NCI-H1092 treated with DMSO at 0.1 percent for 48 hours (cell line): ENCODE data around the gene WIZ.
A peak's percentile ranks its signal among the peaks of the same experiment; 100 is the strongest.
"Not testable (repeated sequence)": the region's sequence is repeated elsewhere in the genome, so short reads cannot be mapped to it uniquely, and the experiment has no call there.

Source experiments
- DNase-seq: peaks from one replicate; lab custom pipeline; 2025; lab: John Stamatoyannopoulos, UW

Gene WIZ

DNA sequence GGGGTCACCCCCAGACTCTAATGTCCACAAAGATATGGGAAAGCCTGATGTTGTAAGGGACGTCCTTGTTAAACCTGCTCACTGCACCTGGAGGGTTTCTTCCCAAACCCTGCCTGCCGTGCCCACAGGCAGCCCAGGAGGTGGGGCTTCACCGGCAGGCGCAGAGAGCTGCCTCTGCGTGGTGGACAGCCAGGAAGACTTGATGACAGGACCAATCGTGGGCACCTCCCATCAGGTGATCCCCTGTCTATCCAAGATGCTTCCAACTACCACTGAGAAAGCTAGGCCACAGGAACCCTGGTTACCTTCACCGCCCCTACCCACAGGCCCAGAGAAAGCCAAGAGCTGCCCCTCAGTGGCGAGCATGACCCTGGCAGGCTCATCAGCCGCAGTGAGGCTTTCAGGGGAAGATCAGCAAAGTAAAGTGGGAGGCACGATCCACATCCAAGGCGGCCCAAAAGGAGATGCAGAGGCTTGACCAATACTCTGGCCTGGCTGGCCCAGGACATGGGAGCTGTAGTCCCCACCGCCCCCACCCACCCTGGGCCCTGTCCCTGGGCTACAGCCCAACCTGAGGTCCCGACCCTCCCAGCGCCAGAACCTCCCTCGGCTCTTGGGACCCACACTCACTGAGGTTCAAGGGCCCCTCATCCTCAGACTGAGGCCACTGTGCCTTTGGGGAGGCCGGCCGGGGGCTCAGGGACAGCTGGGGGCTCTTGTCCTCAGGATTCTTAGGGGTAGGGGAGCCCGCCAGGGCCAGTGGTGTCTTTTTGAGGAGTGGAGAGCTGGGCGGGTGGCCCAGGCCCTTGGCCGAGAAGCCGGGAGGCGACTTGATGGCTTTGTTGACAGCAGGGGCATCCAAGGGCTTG is 20.6 kb downstream of the WIZ start:
- no peak for DNase-seq

DNA sequence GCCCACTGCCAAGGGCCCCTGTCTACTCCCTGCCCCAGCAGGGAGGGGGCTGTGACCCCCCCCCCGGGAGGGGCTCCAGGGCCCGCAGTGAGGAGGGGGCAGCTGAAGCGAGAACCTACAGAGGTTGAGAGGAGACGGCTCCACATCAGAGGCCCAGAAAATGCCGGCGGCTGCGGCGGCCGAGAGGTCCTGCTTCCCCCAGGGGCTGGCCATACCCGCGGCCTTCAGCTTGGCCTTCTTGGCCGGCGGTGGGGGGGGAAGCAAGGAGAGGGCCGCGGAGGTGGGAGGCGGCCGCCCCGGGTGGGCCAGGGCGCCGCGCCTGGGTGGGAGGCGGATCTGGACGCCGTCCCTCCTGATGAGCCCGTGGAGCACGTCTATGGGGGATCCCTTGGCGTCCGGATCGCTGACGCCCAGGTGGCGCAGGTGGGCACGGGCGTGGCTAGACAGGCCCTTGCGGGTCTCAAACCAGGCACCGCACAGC is 21.7 kb downstream of the WIZ start:
- DNase-seq = no peak

DNA sequence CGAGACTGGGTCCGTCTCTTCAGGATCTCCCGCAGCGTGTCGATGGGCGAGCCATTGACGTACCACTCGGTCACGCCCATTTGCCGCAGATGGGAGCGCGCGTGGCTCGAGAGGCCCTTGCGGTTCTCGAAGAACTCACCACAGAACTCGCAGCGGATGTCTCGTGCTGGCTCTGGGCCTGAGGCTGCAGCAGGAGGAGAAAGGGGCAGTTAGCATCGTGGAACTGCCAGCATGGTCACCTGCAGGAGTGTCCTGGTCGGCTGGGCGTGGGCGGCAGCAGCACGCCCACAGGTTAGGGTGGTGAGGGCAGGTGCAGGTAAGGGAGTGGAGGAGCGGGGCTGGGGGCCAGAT is 22.4 kb downstream of the WIZ start:
- DNase-seq = no peak

DNA sequence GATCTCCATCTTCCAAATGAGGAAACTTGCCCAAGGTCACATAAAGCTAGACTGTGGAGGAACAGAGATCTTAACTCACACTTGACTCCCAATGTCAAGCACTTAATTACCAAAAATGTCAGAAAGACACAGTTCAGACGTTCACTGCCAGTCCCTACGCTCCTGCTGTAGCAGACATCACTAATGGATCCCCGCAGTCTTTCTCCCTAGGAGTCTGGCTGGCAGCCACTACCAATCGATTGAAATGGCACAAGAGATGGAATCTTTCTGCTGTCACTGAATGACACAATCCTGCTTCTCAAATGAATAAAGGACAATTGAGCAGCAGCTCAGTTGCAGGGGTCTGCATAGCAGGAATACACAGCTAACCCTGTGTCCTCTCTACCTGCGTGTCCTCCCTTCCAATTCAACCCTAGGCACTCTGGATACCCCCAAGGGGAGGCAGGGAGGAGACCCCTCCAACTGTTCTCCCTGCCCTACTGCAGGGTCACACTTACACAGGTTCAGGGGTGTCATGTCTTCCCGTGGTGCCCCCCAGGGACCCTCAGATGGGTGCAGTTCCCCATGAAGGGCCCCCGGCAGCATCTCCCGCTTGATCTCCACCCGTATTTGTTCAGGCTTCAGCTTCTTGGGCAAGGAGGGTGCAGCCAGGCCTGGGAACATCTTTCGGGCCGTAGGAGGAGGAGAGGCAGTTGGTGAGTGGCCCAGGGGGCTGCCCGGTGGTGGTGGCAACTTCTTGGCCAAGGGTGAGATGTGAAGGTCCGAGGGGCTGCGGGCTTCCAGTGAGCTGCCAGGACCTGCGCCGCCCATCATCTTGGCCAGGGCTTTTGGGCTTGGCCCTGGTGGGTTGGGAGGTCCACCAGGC is 23.0 kb downstream of the WIZ start:
- no peak for DNase-seq

DNA sequence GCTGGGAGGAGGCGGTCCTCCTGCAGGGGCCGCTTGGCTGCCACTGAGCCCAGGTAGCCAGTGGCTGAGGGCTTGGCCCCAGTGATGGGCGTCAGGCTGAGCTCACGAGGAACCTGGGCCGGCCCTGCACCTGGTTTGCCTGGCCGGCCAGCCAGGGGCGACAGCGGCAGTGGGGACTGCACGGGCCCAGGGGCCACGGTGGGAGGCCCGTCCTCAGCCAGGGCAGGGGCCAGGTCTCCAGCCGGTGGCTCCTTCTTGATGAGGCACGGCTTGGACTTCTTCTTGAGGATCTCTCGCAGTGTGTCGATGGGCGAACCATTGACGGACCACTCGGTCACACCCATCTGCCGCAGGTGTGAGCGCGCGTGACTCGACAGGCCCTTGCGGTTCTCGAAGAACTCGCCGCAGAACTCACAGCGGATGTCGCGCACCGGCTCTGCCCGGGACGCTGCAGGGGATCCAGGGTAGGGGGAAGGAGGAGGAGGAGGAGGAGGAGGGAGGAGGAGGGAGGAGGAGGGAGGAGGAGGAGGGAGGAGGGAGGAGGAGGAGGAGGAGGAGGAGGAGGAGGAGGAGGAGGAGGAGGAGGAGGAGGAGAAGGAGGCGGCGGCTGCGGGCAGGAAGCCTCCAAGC is 24.3 kb downstream of the WIZ start:
- DNase-seq = no peak

DNA sequence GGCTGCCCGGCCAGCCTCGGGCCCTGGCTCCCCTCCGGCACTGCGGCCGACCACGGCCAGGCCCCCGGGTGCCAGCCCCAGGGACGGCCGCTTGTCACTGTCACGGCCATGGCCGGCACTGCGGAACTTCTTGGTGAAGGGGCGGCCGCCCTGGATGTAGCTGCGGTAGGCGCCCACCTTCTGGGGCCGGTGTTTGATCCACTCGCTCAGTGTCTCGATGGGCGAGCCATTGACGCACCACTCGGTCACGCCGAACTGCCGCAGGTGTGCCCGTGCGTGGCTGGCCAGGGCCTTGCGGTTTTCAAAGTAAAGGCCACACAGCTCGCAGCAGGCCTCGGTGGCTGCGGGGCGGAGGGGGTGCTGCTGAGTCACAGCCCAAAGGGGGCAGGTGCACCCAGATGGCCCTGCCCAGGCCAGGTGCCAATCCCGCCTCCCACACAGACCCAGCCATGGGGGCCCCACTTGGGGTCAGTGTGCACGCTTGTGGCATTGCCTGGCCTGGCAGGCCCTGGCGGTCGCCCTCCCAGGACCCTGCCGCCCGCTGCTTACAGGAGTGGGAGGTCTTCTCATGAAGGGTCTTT is 25.0 kb downstream of the WIZ start:
- DNase-seq = no peak

DNA sequence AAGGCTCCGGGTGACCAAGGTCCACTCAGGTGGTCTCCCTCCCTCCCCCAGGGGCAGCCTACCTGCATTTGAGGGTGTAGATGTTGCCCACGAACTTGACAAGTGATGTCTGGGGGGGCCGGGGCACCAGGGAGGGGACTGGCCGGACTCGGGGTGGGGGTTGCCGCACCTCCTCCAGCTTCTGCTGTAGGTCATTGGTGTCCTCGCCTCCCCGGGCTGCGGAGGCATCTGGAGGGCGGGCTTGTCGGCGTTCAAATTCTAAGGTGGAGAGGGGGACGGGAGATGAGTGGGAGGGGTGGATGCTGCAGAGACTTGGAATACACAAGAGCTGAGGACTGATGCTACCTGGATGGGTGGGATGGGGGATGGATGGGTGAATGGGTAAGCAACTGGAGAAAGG is 25.6 kb downstream of the WIZ start:
- no peak for DNase-seq

DNA sequence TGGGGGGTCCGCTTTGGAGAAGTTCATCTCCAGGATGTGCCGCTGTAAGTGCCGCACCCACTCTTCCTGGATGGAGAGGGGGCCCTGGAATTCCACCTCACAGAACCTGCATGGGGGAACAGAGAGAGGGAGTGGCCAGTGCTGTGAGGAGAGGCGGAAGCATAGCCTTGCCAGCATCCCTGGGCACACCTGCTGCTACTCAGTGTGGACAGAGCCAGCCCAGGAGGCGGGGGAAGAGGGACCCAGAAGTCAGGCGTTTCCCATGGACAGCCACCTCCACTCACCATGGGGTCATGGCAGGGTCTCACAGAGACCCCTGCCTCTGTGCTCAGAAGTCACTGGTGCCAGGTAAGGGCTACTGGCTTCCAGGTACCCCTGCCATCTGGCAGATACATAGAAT is 26.6 kb downstream of the WIZ start:
- no peak for DNase-seq

DNA sequence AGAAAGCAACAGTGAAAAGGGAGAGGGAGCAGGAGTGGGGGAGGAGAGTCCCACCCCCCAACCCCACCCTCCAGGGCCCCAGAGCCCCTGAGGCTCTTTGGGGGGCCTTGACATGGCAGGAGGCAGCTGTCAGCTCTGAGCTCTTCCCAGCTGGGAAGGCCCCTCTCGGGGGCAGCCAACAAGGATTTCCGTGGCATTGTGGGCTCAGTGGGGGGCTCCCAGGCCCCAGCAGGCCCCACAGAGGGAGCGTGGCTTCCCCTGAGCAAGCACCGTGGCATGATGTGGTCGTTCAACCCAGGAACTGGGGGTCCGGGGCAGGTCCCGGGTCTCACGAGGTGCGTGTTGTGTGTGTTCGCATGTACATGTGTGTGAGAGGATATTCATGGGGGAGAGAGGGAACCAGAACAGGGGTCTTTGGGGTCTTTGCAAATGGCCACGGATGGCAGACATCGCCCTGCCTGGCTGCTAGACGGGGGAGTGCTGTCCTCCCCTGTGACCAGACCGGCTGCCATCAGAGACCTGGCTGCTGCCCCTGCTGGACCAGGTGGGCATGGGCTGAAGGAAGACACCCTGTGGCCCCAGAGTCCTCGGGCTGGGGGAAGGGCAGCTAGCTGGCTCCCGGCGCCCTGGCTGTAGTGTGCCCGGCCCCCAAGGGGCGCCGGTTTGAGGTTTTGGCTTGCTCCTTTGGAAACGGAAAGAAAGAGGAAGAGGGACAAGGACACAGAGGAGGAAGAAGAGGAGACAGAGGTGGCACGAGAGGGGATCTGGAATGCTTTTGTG is 27.3 kb downstream of the WIZ start:
- DNase-seq = no peak

DNA sequence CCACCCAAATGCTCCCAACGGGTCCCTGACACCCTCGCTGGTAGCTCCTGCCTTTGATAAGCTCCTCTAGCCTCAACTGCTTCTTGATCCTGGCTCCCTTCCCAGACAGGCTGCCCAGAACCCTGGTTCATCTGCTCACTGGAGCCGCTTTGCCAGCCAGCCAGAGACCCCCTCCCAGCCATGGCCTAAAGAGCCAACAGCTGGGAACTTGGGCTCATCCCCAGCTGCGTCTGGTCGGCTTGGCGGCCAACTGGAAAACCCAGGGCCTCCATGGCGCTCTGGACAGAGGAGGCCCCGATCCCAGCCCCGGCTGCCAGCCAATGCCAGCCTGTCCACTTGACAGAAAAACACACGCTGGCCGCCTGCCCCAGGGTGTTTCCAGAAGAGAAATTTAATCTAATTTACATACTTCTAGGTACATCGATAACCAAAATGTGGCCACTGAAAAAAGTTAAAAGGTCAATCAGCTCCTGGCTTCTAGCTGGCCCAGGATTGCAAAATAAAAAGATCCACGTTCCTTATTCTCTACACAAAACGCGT is 28.0 kb downstream of the WIZ start:
- peak; percentile 95 for DNase-seq

DNA sequence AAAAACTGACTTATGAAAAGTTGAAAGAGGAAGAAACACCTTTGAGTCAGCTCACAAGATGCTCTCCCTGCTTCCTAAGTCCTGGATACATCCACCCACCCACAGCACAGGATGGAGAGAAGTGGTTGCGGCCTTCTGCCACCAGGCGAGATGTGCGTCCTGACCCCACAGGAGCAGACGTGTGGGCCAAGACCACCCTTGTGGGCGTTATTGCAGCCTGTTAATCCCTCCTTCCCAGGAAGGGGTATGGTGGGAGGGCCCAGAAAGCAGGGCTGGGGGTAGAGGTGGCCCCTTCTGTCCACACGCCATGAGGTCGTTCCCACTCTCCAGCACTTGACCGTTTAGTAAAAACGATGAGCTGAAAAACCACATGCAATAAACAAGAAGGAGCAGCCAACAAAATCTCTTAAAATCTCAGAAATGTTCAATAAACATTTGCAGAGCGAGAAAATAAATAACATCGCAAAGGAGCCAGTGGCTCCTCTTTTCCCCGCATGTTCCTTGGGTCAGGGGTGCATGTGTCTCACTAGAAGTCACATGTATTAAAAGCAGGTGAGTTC is 28.5 kb downstream of the WIZ start:
- DNase-seq = no peak

DNA sequence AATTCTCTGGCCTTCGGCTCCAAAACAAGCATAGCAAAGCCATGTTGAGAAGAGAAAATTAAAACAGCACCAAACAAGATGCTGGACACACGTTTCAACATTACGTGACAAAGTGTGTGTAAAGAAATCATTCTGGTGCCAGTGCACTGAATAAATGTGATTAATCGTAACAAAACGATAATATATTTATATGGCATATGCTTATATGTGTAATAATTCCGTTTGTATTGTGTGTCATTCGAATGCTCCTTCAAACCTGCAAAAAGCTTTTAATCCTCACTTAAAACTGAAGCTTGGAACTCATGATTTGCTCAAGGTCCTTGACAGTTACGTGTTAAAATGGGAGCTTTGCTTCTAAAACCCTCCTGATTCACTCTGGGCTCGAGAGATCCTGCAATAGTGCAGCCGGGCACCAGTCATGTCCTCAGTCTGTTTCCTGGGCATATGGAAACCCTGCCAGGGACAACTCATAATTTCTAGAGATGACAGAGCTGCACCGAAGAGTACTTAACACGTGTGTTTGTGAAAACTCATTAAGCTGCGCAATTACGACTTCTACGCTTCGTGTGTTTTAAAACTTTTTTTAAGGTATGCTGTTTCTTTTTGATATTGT is 30.2 kb downstream of the WIZ start:
- DNase-seq = no peak

DNA sequence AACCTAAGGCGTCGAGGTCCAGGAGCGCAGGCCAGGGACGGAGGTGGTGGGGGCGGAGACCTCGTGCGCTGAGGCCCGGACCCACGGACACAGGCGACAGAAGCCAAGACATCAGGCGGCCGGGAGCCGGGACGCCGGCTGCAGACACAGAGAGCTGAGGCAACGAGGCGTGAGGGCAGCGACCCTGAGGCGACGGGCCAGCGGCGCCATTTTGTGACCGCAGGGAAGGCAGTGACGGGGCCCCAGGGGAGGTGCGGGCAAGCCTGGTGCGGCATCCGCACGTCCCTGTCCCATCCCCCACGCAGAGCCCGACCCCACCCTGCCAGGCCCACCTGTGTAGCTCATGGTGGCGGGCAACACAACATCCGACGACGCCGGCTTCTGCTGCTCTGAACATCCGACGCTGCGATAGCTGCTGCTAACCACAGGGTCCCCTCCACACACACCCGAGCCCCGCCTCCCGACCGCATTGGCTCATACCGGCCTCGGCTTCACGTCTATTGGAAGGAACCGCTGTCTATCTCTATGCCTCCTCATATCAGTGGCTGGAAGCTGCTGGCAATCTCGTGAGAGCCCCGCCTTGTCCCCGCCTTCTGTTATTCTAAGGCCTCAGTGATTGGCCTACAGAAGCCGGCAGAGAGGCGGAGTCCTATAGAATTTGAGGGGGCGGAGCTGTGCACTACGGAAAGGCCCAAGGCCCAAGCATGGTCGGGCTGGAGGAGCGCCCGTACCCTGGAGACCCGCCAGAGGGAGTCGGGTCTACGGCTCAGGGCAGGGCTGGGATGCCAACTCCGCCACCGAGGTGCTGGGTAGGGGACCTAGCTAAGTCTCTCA is 31.0 kb downstream of the WIZ start, which contains the start of gene AKAP8L:
Gene AKAP8L, minus strand, starts transcription at position 410 of the 834 bp plus-strand sequence. Its CDS starts 65 bp downstream, at position 345.
- peak; percentile 100 for DNase-seq

DNA sequence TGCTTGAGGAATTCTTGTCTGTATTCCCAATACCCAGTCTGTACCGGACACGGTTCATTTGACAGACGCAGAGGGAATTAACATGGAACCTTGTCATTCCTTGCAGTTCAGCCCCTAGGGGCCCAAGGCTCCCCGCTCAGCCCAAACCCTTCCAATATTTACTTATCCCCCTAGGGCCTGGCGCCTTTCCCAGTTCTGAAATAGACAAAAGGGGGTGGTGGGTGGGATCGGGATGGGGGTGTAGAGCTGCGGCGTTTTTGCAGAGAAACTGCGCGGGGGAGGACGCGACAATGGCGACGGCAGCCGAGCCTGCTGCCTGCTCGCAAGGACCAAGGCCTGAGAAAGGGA is 31.6 kb downstream of the WIZ start:
- DNase-seq = peak; percentile 62

DNA sequence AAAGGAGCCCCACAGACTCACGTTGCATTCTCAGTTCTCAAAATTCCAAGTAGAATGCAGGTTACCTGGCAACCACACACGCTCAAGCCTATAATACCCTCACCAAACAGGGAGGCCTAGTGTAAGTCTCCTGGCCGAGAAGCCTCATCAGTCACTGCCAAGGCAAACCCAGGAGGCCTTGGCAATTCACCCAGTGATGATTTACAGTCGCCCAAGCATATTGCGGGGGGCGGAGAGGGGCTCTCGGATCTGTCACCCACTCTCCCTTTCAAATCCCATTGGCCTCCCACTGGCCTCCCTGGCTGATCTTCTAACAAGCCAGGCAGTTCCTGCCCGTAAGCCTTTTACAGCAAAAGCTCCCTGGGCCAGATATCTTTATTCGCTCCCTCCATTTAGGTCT is 32.1 kb downstream of the WIZ start:
- DNase-seq = peak; percentile 17

DNA sequence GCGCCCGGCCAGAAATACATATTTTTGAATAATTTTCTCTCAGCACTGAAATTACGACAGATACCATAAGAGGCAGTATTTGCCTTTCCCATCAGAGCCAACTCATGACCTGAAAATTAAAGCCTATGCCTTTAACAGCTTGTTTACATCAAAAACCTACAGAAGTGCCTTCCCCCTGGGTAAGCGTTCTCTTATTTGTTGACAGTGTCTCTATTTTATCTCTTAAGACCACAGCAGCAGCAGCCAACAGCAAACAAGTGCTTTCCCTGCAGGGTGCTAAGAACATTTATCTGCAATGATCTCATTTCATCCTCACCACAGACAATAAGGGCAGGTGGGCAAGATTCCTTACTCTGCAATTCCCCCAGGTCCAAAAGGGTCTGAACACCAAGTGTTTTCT is 36.9 kb downstream of the WIZ start:
- DNase-seq = no peak

DNA sequence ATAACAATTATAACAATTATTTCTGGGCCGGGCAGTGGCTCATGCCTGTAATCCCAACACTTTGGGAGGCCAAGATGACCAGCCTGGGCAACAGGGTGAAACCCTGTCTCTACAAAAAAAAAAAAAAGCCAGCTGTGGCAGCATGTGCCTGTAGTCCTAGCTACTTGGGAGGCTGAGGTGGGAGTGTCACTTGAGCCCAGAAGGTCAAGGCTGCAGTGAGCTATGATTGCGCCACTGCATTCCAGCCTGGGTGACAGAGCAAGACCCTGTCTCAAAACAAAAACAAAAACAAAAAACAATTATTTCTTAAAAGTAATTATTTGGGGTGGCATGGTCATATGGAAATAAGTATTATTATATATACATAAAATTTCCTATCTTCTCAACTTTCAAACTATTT is 38.4 kb downstream of the WIZ start:
- DNase-seq = not testable (repeated sequence)

DNA sequence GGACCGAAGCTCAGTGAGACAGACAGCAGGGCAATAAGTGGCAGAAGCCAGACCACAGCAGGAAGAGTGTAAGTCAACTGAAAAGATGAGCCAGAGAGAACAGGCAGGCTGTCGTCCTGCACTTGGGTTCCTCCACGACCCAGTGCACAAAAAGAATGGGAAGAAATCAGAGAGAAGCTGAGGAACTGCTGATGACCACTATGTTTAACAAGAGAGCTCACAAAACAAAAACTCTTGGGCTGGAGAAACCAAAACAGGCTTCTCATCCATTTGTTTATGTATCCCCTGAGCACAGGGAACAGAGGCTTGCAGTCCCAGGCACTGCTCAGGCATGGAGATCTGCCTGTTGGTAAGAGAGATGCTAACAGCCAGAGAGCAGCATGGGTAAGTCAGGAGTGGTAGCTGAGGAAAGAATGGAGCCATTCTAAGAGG is 45.0 kb downstream of the WIZ start:
- DNase-seq = no peak

DNA sequence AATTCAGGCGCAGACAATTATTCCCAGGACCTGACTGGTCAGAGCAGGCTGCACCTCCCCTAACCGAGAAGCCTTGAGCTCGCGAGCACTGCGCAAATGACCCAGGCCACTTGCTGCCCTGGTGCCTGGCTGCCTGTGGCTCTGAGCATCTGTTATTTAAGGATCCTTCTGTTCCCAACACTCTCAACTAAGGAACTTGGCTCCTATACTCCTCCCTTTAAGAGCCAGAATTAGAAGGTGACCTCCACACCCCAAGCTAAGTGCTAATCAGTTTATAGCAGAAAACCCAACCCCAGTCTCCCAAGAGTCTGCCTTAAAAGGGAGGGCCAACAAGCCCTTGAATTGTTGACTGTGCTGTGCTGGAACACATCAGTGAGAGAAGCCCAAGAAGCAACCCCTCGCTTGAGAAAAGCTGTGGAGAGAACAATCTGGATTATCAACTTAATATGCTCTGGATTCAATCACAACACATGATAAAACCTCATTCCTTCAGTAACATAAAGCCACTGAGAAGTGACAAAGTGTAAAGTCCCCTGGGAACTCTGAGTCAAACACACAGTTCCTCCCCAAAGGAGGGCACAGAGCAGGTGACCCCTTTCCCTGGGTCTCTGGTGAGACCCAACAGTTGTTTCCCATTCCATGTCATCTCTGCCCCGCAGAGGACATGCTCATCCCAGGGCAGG is 45.5 kb downstream of the WIZ start:
- DNase-seq = no peak
